Activated B cell treated with CpG ODN at 0.5 μM for 24 hours (primary cell): Measurements from ENCODE around the gene DIAPH3. TPM values are rescaled to one million over a fixed set of nuclear protein-coding genes. Genes with fewer than 3 reads are reported as not detected.

Experiments used
- ATAC-seq: fragments of 200-7000 bp; cut with Tn5 transposase; one replicate; pipeline ENCODE4 v1.10.0; 2021; ENCODE audit warnings: low read depth, mild to moderate bottlenecking, moderate library complexity
- CTCF ChIA-PET: fragments of 350-600 bp; sonication (Branson Sonifier 250); formaldehyde crosslinking; loops from one replicate; lab custom pipeline; 2021; ENCODE audit warnings: antibody characterized with exemption; lab: Charles Lee
- POLR2A ChIA-PET: fragments of 350-600 bp; sonication (Branson Sonifier 250); formaldehyde crosslinking; loops from one replicate; lab custom pipeline; 2021; ENCODE audit warnings: antibody characterized with exemption; lab: Charles Lee
- DNase-seq: peaks from one replicate; pipeline ENCODE4 v3.0.0; 2022
- H3K27ac Mint-ChIP-seq: one replicate; pipeline ENCODE4 v1.8.0; 2020; ENCODE audit warnings: mixed read lengths
- H3K27me3 Mint-ChIP-seq: one replicate; pipeline ENCODE4 v1.8.0; 2021; ENCODE audit warnings: mixed read lengths
- H3K36me3 Mint-ChIP-seq: one replicate; pipeline ENCODE4 v1.8.0; 2021; ENCODE audit warnings: low read depth, mixed read lengths
- H3K4me1 Mint-ChIP-seq: one replicate; pipeline ENCODE4 v1.8.0; 2021; ENCODE audit warnings: mixed read lengths
- H3K4me3 Mint-ChIP-seq: one replicate; pipeline ENCODE4 v1.8.0; 2020; ENCODE audit warnings: mild to moderate bottlenecking, mixed read lengths
- H3K9me3 Mint-ChIP-seq: one replicate; pipeline ENCODE4 v1.8.0; 2020; ENCODE audit warnings: mixed read lengths
- CTCF ChIP-seq: fragments of 200-600 bp; IDR thresholded peaks from one replicate; pipeline ENCODE4 v1.8.0; 2022; ENCODE audit warnings: antibody characterized with exemption, mild to moderate bottlenecking
- intact Hi-C: fragments of 100-400 bp; cut with micrococcal nuclease; formaldehyde crosslinking; loops from one replicate; pipeline ENCODE4 v1.15.1; 2024
- total RNA-seq: library from RNA; stranded (reverse); gene quantifications from 2 replicates; pipeline ENCODE4 v1.2.3, GENCODE V29; 2022

Gene DIAPH3
- total RNA-seq, 1 donor from 2014 or later = 0.38 TPM

DNA sequence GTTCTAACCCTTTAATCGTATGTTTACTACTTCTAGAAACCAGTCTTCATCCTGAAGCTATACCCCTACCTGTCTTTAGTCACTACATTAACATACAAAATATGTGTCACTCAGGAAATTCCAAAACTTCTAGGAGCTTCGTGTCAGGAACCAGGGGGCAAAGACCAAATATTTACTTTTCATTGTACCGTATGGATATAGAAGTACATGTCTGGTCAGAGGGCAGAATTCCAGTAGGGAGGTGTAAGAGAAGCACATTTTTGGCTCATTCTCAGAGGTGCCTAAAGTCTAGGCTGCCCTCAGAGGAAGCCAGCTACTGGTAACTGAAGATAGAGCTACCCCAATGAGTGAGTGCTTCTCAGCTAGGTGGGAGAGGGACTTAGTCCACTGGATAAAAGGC, 320.7 kb downstream of the DIAPH3 start:
- DNase-seq (no peak), ATAC-seq (no peak)
- TF ChIP-seq CTCF = no peak
- Mint-ChIP-seq H3K27me3 (no peaks in the 10 kb centered on the region), H3K36me3 (no peaks in the 10 kb centered on the region), H3K9me3 (no peaks in the 10 kb centered on the region), H3K27ac (no peak overlapping the region), H3K4me3 (no peak overlapping the region), H3K4me1 (no peaks in the 10 kb centered on the region)
- intact Hi-C loops = no loop called here
- CTCF ChIA-PET = no interaction called here
- POLR2A ChIA-PET = no interaction called here

DNA sequence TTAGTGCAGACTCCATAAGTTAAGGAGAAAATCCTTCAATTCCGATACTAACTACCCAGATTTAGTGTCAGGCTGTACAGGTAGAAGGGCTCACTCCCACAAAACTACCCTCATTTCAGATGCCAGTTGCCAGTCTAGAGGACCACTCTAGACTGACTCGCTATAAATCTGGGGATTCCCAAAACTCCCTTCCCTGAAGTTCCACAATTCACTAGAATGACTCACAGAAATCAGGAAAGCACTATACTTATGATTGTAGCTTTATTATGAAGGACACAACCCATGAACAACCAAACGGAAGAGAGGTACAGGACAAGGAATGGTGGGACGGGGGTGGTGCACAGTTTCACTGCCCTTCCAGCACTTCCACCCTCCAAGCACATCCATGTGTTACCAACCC, 321.2 kb downstream of the DIAPH3 start:
- no peaks in the 10 kb centered on the region for H3K27me3 Mint-ChIP-seq
- no peak overlapping the region for H3K27ac Mint-ChIP-seq
- DNase-seq (no peak), ATAC-seq (no peak)
- H3K36me3 Mint-ChIP-seq = no peaks in the 10 kb centered on the region
- H3K4me3 Mint-ChIP-seq = no peak overlapping the region
- POLR2A ChIA-PET = no interaction called here
- no peaks in the 10 kb centered on the region for H3K4me1 Mint-ChIP-seq
- intact Hi-C loops = no loop called here
- CTCF ChIA-PET = no interaction called here
- no peak for TF ChIP-seq CTCF
- no peaks in the 10 kb centered on the region for H3K9me3 Mint-ChIP-seq

- no peak for TF ChIP-seq CTCF
- Mint-ChIP-seq H3K27ac (no peak overlapping the region), H3K36me3 (no peaks in the 10 kb centered on the region), H3K4me3 (no peak overlapping the region), H3K9me3 (no peaks in the 10 kb centered on the region), H3K27me3 (no peaks in the 10 kb centered on the region), H3K4me1 (no peaks in the 10 kb centered on the region)
- ATAC-seq (no peak), DNase-seq (no peak)
- intact Hi-C loops = no loop called here
- ChIA-PET CTCF (no interaction called here), POLR2A (no interaction called here)
These were observed 324.5 kb downstream of the DIAPH3 start for GRCh38 chr13:59839186-59839585.

DNA sequence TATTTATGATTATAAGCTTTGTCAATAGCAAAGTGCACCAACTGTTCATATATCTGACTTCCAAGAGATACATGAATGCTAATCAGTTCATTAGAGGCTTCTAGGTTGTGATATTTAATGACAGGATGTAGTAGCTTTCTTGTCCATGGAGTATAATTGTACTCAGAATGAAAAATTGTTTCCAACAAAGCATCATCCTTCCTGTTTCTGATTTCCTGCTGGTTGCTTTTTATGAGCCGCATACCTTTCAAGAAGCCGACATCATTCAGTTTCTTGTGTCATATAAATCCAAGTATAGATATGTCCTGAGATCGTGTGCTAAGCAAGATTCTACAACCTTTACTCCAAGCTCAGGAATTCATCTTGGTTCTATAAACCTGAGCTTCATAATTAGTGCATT, 326.6 kb downstream of the DIAPH3 start:
- no peaks in the 10 kb centered on the region for H3K27me3 Mint-ChIP-seq
- H3K4me1 Mint-ChIP-seq = no peaks in the 10 kb centered on the region
- no peak overlapping the region for H3K4me3 Mint-ChIP-seq
- ChIA-PET POLR2A (interaction anchor here (0.7 kb wide), 1 partner anchor 584 kb away, joined by 7 read pairs; no protein-coding TSS in a partner anchor), CTCF (no interaction called here)
- DNase-seq (no peak), ATAC-seq (no peak)
- intact Hi-C loops = no loop called here
- H3K9me3 Mint-ChIP-seq = no peaks in the 10 kb centered on the region
- H3K36me3 Mint-ChIP-seq = no peaks in the 10 kb centered on the region
- no peak overlapping the region for H3K27ac Mint-ChIP-seq
- no peak for TF ChIP-seq CTCF

- ChIA-PET CTCF (no interaction called here), POLR2A (no interaction called here)
- Mint-ChIP-seq H3K9me3 (no peaks in the 10 kb centered on the region), H3K36me3 (no peaks in the 10 kb centered on the region), H3K27ac (no peak overlapping the region), H3K27me3 (no peaks in the 10 kb centered on the region), H3K4me1 (no peaks in the 10 kb centered on the region), H3K4me3 (no peak overlapping the region)
- no peak for DNase-seq
- ATAC-seq = no peak
- no peak for TF ChIP-seq CTCF
- intact Hi-C loops = no loop called here
These were observed 328.2 kb downstream of the DIAPH3 start for GRCh38 chr13:59835569-59835968.
